ENCODE data around the gene FAM120AOS. TPM values are rescaled to one million over a fixed set of nuclear protein-coding genes. Genes with fewer than 3 reads are reported as not detected.

Gene FAM120AOS
- total RNA-seq, 2 experiments from 2014 or later, result 47.1 to 55.7 TPM

GRCh38 chr9:93461414-93461743 lies 8.0 kb upstream of the FAM120AOS start:
- ChIA-PET CTCF (ENCODE audit: unreplicated experiment) (no interaction called here), POLR2A (no interaction called here)
- Histone ChIP-seq H3K9me2 (ENCODE audit: insufficient read depth, low read length) (no peaks in the 10 kb centered on the region), H2AFZ (ENCODE audit: low read length) (no peak overlapping the region), H3K79me2 (ENCODE audit: insufficient read depth, low read depth, low read length) (peaks cover 100% of the 10 kb centered on the region), H3K4me1 (ENCODE audit: insufficient read depth, low read length, poor library complexity, severe bottlenecking) (peaks cover 99% of the 10 kb centered on the region), H3K9me3 (ENCODE audit: low read length) (no peaks in the 10 kb centered on the region), H3K4me3 (ENCODE audit: low read depth, low read length, poor library complexity, severe bottlenecking) (peak overlapping the region; percentile 39), H3K27ac (ENCODE audit: low read depth, low read length, poor library complexity, severe bottlenecking) (peak overlapping the region; percentile 81), H3K4me2 (ENCODE audit: low read length) (peak overlapping the region; percentile 65), H3K36me3 (ENCODE audit: insufficient read depth, low read length) (peaks cover 48% of the 10 kb centered on the region), H4K20me1 (ENCODE audit: insufficient read depth, low read length) (peaks cover 2% of the 10 kb centered on the region; the same call in 1 of the 2 replicates)
- no TSS peak for BruUV-seq (replicated peaks)
- TF ChIP-seq EZH2phosphoT487 (IDR thresholded peaks at IDR 0.05; ENCODE audit: borderline replicate concordance, low read depth, low read length) (no peak), CTCF (conservative IDR thresholded peaks at IDR 0.05; ENCODE audit: low read length) (no peak)
- intact Hi-C loops (cut with micrococcal nuclease; ENCODE audit: unreplicated experiment), result no loop called here
- DNase-seq (ENCODE audit: low spot score), result no peak

GRCh38 chr9:93460689-93461413 lies 7.5 kb upstream of the FAM120AOS start:
- BruUV-seq (replicated peaks), result no TSS peak
- CTCF ChIA-PET (ENCODE audit: unreplicated experiment), result interaction anchor here (0.8 kb wide), 1 partner anchor 29 kb away, joined by 3 read pairs; no protein-coding TSS in a partner anchor
- intact Hi-C loops (cut with micrococcal nuclease; ENCODE audit: unreplicated experiment), result no loop called here

More at GRCh38 chr9:93460689-93461413, 7.5 kb upstream of the FAM120AOS start:
- H3K79me2 ChIP-seq (ENCODE audit: insufficient read depth, low read depth, low read length), result peaks cover 100% of the 10 kb centered on the region
- peaks cover 99% of the 10 kb centered on the region for H3K4me1 ChIP-seq (ENCODE audit: insufficient read depth, low read length, poor library complexity, severe bottlenecking)
- TF ChIP-seq CTCF (conservative IDR thresholded peaks at IDR 0.05; ENCODE audit: low read length) (0 out of 2 replicates have a peak, but pooled peaks have one; percentile 23), EZH2phosphoT487 (IDR thresholded peaks at IDR 0.05; ENCODE audit: borderline replicate concordance, low read depth, low read length) (no peak)
- POLR2A ChIA-PET, result interaction anchor here (1.6 kb wide), 1 partner anchor 9 kb away, joined by 4 read pairs; the partner anchor contains the start of gene FAM120A
- H4K20me1 ChIP-seq (ENCODE audit: insufficient read depth, low read length), result peaks cover 6% of the 10 kb centered on the region; the same call in 1 of the 2 replicates
- H3K9me3 ChIP-seq (ENCODE audit: low read length), result no peaks in the 10 kb centered on the region
- peak overlapping the region; percentile 65 for H3K4me2 ChIP-seq (ENCODE audit: low read length)
- H2AFZ ChIP-seq (ENCODE audit: low read length), result no peak overlapping the region
- H3K9me2 ChIP-seq (ENCODE audit: insufficient read depth, low read length), result no peaks in the 10 kb centered on the region
- peak; percentile 77 for DNase-seq (ENCODE audit: low spot score)
- H3K4me3 ChIP-seq (ENCODE audit: low read depth, low read length, poor library complexity, severe bottlenecking), result peak overlapping the region; percentile 39
- peak overlapping the region; percentile 81 for H3K27ac ChIP-seq (ENCODE audit: low read depth, low read length, poor library complexity, severe bottlenecking)
- H3K36me3 ChIP-seq (ENCODE audit: insufficient read depth, low read length), result peaks cover 53% of the 10 kb centered on the region
